ENCODE results near the gene FDXR. TPM values are rescaled to one million over a fixed set of nuclear protein-coding genes. Genes with fewer than 3 reads are reported as not detected.

Gene FDXR
- total RNA-seq, 4 donors from 2014 or later: 3.6 to 7.8 (median 4.6) TPM

- no peak overlapping the region for H3K4me3 ChIP-seq
- H3K27me3 ChIP-seq: no peaks in the 10 kb centered on the region
- TF ChIP-seq POLR2AphosphoS5 (IDR thresholded peaks at IDR 0.05): no peak
- TF ChIP-seq CTCF (IDR thresholded peaks at IDR 0.05): no peak
- no peak for TF ChIP-seq POLR2A (IDR thresholded peaks at IDR 0.05)
- no peak for TF ChIP-seq EP300 (IDR thresholded peaks at IDR 0.05)
- peaks cover 0 to 33% (median 5%) of the 10 kb centered on the region in 3 donors for H3K4me1 ChIP-seq
- H3K27ac ChIP-seq: no peak overlapping the region
- no peak for ATAC-seq
- no peaks in the 10 kb centered on the region for H3K9me3 ChIP-seq
- WGBS, 2 donors (ENCODE audit: low coverage in 1 of 2): 77 to 92% methylated on average over 3 to 4 of the region's 11 CpGs
- H3K36me3 ChIP-seq: peaks cover 0 to 67% of the 10 kb centered on the region in 2 donors
These were observed 47.7 kb downstream of the FDXR start for GRCh38 chr17:74824961-74825627.

- H3K36me3 ChIP-seq: peaks cover 0 to 77% of the 10 kb centered on the region in 2 donors
- no peaks in the 10 kb centered on the region for H3K27me3 ChIP-seq
- no peak overlapping the region for H3K4me3 ChIP-seq
- no peaks in the 10 kb centered on the region for H3K9me3 ChIP-seq
- H3K4me1 ChIP-seq: peaks cover 0 to 33% (median 5%) of the 10 kb centered on the region in 3 donors
- peak; percentile 65 for ATAC-seq
- H3K27ac ChIP-seq: peak overlapping the region in 3 of 4 donors; percentile 57 to 67 (median 63)
- TF ChIP-seq POLR2AphosphoS5 (IDR thresholded peaks at IDR 0.05) (no peak), POLR2A (IDR thresholded peaks at IDR 0.05) (no peak), EP300 (IDR thresholded peaks at IDR 0.05) (no peak), CTCF (IDR thresholded peaks at IDR 0.05) (no peak)
- 56 to 61% methylated on average over 5 to 8 of the region's 12 CpGs for WGBS, 2 donors (ENCODE audit: low coverage in 1 of 2)
These were observed 49.8 kb downstream of the FDXR start for GRCh38 chr17:74822939-74823367.

GRCh38 chr17:74822335-74822938, 50.4 kb downstream of the FDXR start:
- Histone ChIP-seq H3K4me1 (peaks cover 0 to 33% (median 5%) of the 10 kb centered on the region in 3 donors), H3K4me3 (no peak overlapping the region), H3K9me3 (no peaks in the 10 kb centered on the region), H3K27ac (peak overlapping the region in 3 of 4 donors; percentile 57 to 67 (median 63)), H3K36me3 (peaks cover 0 to 82% of the 10 kb centered on the region in 2 donors), H3K27me3 (no peaks in the 10 kb centered on the region)
- TF ChIP-seq EP300 (IDR thresholded peaks at IDR 0.05) (no peak), CTCF (IDR thresholded peaks at IDR 0.05) (no peak), POLR2A (IDR thresholded peaks at IDR 0.05) (no peak), POLR2AphosphoS5 (IDR thresholded peaks at IDR 0.05) (no peak)
- ATAC-seq: no peak
- WGBS, 2 donors (ENCODE audit: low coverage in 1 of 2): 71% methylated on average over 8 of the region's 15 CpGs; no CpG with 5 or more reads in 1 of the 2 donors

- Histone ChIP-seq H3K9me3 (no peaks in the 10 kb centered on the region), H3K4me1 (peaks cover 0 to 33% (median 5%) of the 10 kb centered on the region in 3 donors), H3K36me3 (peaks cover 0 to 86% of the 10 kb centered on the region in 2 donors), H3K4me3 (no peak overlapping the region), H3K27me3 (no peaks in the 10 kb centered on the region), H3K27ac (peak overlapping the region in 3 of 4 donors; percentile 57 to 67 (median 63))
- 0 to 100% methylated on average over 1 of the region's 13 CpGs for WGBS, 2 donors (ENCODE audit: low coverage in 1 of 2)
- TF ChIP-seq POLR2A (IDR thresholded peaks at IDR 0.05) (no peak), CTCF (IDR thresholded peaks at IDR 0.05) (no peak), EP300 (IDR thresholded peaks at IDR 0.05) (no peak), POLR2AphosphoS5 (IDR thresholded peaks at IDR 0.05) (no peak)
- ATAC-seq: no peak
These were observed 51.0 kb downstream of the FDXR start for GRCh38 chr17:74821655-74822334.
